GM12873 (cell line): ENCODE data around the gene ANO2.

Source experiments
- TF ChIP-seq, protein P1 (sequence below): IDR thresholded peaks from 2 replicates; pipeline ENCODE4 v1.5.1; 2012; ENCODE audit warnings: low read depth, mild to moderate bottlenecking, moderate library complexity, low read length, control low read depth; ENCODE audit not compliant: insufficient read depth; ENCODE audit errors: missing control alignments

Gene ANO2

DNA sequence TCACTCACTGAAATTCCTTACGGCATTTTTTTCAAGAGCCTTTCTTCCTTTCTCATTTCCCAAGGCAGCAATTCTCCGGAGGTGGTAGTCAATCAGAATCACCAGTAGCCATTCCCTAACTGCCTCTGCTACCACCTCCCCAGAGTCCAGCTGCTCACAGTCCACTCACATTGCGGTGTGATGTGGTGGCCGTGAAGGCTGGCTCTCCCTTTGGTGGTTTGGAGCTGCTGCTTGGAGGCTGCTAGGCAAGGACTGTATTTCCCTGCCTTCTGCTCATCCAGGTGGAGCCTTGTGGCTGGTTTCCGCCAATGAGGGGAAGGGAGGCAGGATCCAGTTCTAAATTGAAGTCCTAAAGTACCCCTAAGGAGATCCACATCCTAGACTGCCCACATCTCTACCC lies 222.0 kb downstream of the ANO2 start:
- TF ChIP-seq, protein P1, sequence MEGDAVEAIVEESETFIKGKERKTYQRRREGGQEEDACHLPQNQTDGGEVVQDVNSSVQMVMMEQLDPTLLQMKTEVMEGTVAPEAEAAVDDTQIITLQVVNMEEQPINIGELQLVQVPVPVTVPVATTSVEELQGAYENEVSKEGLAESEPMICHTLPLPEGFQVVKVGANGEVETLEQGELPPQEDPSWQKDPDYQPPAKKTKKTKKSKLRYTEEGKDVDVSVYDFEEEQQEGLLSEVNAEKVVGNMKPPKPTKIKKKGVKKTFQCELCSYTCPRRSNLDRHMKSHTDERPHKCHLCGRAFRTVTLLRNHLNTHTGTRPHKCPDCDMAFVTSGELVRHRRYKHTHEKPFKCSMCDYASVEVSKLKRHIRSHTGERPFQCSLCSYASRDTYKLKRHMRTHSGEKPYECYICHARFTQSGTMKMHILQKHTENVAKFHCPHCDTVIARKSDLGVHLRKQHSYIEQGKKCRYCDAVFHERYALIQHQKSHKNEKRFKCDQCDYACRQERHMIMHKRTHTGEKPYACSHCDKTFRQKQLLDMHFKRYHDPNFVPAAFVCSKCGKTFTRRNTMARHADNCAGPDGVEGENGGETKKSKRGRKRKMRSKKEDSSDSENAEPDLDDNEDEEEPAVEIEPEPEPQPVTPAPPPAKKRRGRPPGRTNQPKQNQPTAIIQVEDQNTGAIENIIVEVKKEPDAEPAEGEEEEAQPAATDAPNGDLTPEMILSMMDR: no peak

DNA sequence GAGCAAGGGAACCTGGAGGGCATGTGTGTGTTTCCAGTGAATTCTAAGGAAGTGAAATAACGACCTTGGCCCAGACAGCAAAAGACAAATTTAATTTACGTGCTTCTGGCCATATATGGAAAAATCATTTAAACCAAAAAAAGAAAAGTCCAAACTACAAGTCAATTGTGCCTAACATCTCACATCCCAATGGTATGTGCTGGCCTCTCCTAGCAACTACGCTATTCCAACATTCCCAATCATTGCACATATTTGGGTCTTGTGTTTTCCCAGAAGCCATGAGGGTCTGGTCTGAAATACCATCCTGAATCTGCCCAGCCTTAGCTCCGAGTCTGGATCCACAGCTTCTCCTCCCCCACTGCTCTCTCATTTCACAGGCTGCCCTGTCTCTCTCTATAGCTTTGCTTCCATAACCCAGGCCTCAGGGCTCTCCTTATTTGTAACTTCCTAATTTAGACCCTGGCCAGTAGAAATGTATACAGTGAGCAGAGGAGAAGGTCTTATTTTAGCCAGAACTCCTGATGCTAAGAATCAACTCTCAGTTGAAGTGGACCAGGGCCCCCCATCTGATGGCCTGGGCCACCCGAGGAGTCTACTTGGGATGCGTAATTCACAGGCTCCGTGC lies 224.6 kb downstream of the ANO2 start:
- TF ChIP-seq, protein P1: no peak

DNA sequence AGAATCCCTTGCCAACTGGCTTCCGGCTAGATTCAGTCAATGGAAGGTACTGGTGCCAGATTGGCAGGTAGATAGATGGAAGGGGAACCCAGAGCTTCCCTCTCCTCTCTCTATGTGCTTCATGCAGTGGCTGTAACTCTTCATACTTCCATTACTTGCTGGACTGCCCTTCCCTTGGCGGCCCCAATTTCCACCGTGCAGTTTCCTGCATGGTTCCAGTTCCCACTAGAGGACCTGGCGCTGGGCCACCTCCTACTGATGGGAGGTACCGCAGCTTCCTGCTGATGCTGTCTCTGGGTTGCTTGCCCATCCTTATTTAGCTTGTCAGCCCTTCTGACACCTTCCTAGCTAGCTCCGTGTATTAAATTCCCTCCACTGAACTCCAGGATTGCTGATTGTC lies 226.4 kb downstream of the ANO2 start:
- TF ChIP-seq, protein P1: no peak

DNA sequence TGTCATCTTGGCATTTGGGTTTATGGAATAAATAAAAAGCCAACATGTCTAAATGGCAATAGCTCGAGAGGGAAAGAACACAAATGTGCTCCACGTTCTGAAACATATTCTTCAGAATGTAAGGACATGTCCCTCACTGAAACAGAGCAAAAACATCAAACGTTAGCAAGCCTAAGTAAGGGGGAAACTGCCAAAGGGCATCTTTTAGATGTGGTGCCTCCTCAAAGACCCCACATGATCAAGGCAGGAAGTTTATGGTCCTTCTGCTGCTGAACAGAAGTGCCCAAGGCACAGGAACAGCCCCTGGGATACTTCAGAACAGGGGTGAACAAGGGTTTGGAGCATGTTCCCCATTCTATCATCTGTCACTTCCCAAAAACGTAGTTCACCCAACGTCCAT lies 227.0 kb downstream of the ANO2 start:
- TF ChIP-seq, protein P1: no peak

DNA sequence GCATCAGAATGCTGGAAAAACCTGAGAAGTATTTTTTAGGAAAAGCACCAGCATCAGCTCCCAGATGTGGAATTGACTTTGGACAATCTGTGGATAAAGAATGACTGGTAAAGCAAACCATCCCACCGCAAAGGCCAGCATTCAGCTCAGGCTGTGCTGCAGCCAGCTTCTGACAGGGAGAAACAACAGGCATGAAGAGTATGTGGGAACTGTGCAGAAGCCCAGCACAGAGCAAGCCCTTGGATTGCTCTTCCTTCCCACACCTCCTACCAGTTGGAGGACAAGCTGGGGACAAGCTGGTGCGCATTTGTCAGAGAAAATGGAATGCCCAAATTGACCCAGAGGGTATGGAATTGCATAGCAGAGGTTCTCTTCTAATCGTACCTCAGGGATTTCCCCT lies 228.1 kb downstream of the ANO2 start:
- TF ChIP-seq, protein P1: no peak

DNA sequence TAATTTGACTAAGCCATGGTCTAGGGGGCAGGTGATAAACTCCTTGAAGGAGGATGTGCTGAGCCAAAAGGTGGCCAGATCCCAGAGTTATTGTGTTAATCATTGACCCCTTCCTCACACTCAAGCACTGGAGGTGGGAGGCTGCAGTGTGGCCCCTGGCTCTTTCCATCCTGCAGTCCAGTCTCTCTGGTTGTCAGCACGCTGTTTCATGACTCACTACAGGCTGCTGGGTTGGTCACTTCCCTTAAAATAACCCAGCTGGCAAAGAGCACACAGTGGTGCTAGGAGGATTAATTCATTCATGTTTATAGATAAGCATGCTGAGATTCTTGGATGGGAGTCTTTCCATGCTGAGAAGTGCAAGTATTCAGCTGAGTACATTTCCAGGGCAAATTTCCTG lies 228.9 kb downstream of the ANO2 start:
- TF ChIP-seq, protein P1: no peak

DNA sequence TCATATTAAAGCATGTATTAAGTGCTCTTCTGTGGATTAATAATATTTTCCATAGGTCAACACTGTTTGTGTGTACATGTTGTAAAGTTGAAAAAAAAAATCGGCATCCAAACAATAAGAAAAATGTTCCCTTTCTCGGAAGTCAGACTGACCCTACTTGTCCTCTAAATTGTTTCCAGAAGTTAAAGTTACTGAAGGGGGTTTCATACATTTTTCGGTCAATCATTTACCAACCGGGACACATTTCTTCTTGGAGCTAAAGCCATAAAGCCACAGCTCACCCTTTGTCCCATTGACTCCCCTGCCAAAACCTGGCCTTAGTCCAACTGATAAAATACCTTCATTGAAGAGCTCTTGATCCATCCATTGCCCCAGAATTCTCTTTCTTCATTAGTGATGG lies 230.0 kb downstream of the ANO2 start:
- TF ChIP-seq, protein P1: no peak
